Measurements from ENCODE around the gene IER5. TPM values are rescaled to one million over a fixed set of nuclear protein-coding genes. Genes with fewer than 3 reads are reported as not detected.

The IER5 gene
- total RNA-seq, 2 experiments from 2014 or later, result 39.8 to 41.3 TPM

DNA sequence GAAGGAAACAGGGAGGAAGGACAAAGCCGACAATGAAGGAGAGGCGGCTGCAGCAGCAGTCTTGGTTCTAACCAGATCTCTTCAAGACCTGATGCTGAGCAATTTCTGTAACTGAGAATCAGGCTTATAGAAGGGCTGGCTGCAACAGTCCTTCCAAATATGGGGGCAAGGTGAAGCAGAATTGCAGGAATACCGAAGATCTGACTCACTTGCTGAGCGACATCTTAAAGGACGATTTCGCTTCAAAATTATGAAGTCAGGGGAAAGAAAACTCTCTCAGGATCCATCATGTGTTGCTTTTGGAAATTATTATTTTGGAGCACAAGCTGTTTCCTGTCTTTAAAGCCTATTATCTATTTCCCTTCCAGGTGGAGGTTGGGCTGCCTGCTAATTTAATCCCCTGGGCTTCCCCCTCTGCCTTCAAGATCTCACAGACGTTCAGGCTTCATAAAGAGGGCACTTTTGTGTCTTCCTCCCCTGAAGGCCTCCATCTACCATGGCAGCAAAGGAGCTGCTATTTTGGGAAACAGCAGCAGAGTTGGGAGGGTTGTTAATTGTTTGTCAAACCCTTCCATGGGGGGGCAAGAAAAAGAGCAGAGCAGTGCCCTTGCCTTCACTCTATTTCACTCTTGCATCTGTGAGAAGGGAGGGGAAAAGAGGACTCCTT, 10.8 kb upstream of the IER5 start:
- CTCF ChIA-PET, result interaction anchor here (4.5 kb wide), 1 partner anchor 64 kb away, joined by 35 read pairs; no protein-coding TSS in a partner anchor
- intact Hi-C loops (cut with micrococcal nuclease), result no loop called here
- H3K4me1 Mint-ChIP-seq (ENCODE audit: low read depth), result peaks cover 5% of the 10 kb centered on the region
- H3K36me3 Mint-ChIP-seq (ENCODE audit: low read depth), result no peaks in the 10 kb centered on the region
- no peak overlapping the region for H3K27ac Mint-ChIP-seq
- TF ChIP-seq, protein P1, sequence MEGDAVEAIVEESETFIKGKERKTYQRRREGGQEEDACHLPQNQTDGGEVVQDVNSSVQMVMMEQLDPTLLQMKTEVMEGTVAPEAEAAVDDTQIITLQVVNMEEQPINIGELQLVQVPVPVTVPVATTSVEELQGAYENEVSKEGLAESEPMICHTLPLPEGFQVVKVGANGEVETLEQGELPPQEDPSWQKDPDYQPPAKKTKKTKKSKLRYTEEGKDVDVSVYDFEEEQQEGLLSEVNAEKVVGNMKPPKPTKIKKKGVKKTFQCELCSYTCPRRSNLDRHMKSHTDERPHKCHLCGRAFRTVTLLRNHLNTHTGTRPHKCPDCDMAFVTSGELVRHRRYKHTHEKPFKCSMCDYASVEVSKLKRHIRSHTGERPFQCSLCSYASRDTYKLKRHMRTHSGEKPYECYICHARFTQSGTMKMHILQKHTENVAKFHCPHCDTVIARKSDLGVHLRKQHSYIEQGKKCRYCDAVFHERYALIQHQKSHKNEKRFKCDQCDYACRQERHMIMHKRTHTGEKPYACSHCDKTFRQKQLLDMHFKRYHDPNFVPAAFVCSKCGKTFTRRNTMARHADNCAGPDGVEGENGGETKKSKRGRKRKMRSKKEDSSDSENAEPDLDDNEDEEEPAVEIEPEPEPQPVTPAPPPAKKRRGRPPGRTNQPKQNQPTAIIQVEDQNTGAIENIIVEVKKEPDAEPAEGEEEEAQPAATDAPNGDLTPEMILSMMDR (IDR thresholded peaks at IDR 0.05), result no peak
- DNase-seq (no peak), ATAC-seq (no peak)
- H3K4me3 Mint-ChIP-seq, result no peak overlapping the region
- no peaks in the 10 kb centered on the region for H3K9me3 Mint-ChIP-seq
- H3K27me3 Mint-ChIP-seq, result peaks cover 11% of the 10 kb centered on the region
- POLR2A ChIA-PET, result interaction anchor here (1.0 to 3.1 kb wide), 2 partner anchors 12 to 82 kb away, joined by 3 to 18 read pairs; partner anchors contain the start of gene IER5

DNA sequence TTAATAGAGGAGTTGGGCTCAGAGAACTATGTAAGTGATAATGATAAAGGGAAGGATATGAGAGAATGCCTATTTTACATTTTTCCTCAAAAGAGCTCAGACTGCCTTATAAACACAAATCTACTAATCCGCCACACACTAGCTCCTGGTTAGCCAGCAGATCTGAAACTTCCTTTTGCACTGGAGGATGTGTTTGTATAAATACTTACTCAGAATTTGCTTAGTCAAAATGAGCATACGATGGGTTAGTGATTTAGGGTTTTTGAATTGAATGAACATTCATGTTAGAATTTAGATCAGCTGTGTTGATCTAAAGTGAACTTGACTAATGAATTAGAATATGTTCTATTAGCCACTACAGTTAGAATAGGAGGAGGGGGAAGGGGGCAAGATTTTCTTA, 9.1 kb upstream of the IER5 start:
- intact Hi-C loops (cut with micrococcal nuclease), result no loop called here
- no peak for ATAC-seq
- no peak overlapping the region for H3K4me3 Mint-ChIP-seq
- ChIA-PET POLR2A (interaction anchor here (0.6 to 3.1 kb wide), 2 partner anchors 10 to 35 kb away, joined by 4 to 18 read pairs; partner anchors contain the start of gene IER5), CTCF (interaction anchor here (0.9 to 4.5 kb wide), 11 partner anchors 17 to 198 kb away, joined by 3 to 35 read pairs (median 4); no protein-coding TSS in a partner anchor)
- DNase-seq, result no peak
- no peaks in the 10 kb centered on the region for H3K36me3 Mint-ChIP-seq (ENCODE audit: low read depth)
- H3K4me1 Mint-ChIP-seq (ENCODE audit: low read depth), result peaks cover 9% of the 10 kb centered on the region
- no peaks in the 10 kb centered on the region for H3K9me3 Mint-ChIP-seq
- TF ChIP-seq, protein P1 (IDR thresholded peaks at IDR 0.05), result no peak
- peaks cover 9% of the 10 kb centered on the region for H3K27me3 Mint-ChIP-seq
- H3K27ac Mint-ChIP-seq, result no peak overlapping the region

DNA sequence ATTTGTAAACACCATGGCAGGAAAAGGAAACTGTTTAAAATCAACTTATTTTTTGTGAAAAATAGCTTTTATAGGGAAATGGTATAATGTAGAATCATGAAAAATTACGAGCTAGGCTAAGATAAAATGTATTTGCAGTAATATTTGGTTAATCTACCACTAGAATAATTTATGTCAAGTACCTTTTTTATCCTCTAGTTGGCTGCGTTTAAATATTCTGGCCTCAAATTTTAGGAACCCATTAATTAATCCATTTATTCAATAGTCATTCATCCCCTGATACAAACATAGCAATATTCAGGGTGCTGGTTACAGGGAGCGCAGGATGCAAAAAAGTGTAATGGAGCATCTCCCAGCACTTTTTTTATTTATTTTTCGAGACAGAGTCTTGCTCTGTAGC, 8.6 kb upstream of the IER5 start:
- intact Hi-C loops (cut with micrococcal nuclease), result loop anchor here (5.0 kb wide), 1 partner anchor 87 kb away; no protein-coding TSS in a partner anchor
- no peaks in the 10 kb centered on the region for H3K36me3 Mint-ChIP-seq (ENCODE audit: low read depth)
- H3K27ac Mint-ChIP-seq, result no peak overlapping the region
- peaks cover 9% of the 10 kb centered on the region for H3K27me3 Mint-ChIP-seq
- CTCF ChIA-PET, result interaction anchor here (0.7 to 4.5 kb wide), 12 partner anchors 8 to 198 kb away, joined by 3 to 35 read pairs (median 4); partner anchors contain the start of gene IER5
- DNase-seq (no peak), ATAC-seq (no peak)
- peaks cover 12% of the 10 kb centered on the region for H3K4me1 Mint-ChIP-seq (ENCODE audit: low read depth)
- TF ChIP-seq, protein P1 (IDR thresholded peaks at IDR 0.05), result no peak
- no peaks in the 10 kb centered on the region for H3K9me3 Mint-ChIP-seq
- no peak overlapping the region for H3K4me3 Mint-ChIP-seq
- POLR2A ChIA-PET, result interaction anchor here (0.6 to 3.1 kb wide), 2 partner anchors 10 to 69 kb away, joined by 3 to 18 read pairs; partner anchors contain the start of gene IER5

DNA sequence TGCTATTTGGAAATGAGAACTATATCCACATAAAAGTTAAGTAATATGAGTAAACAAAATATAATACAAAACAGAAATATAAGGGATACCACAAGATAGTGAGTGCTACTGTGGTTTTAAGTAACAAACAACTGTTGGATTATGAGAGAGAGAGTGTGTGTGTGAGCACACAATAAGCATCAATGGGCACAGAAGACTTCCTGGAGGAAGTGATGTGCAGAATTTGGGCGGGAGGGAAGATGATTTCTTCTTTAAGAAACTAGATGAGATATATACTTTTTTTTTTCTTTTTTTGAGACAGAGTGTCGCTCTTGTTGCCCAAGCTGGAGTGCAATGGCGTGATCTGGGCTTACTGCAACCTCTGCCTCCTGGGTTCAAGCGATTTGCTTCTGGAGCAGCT, 7.9 kb upstream of the IER5 start:
- no peak overlapping the region for H3K27ac Mint-ChIP-seq
- no peak overlapping the region for H3K4me3 Mint-ChIP-seq
- ATAC-seq (no peak), DNase-seq (no peak)
- peaks cover 12% of the 10 kb centered on the region for H3K4me1 Mint-ChIP-seq (ENCODE audit: low read depth)
- H3K36me3 Mint-ChIP-seq (ENCODE audit: low read depth), result no peaks in the 10 kb centered on the region
- H3K27me3 Mint-ChIP-seq, result peaks cover 9% of the 10 kb centered on the region
- POLR2A ChIA-PET, result interaction anchor here (1.0 kb wide), 1 partner anchor 18 kb away, joined by 3 read pairs; no protein-coding TSS in a partner anchor
- CTCF ChIA-PET, result interaction anchor here (1.1 to 4.5 kb wide), 6 partner anchors 18 to 199 kb away, joined by 3 to 35 read pairs (median 8); no protein-coding TSS in a partner anchor
- no peaks in the 10 kb centered on the region for H3K9me3 Mint-ChIP-seq
- TF ChIP-seq, protein P1 (IDR thresholded peaks at IDR 0.05), result no peak
- intact Hi-C loops (cut with micrococcal nuclease), result loop anchor here (5.0 kb wide), 1 partner anchor 87 kb away; no protein-coding TSS in a partner anchor

DNA sequence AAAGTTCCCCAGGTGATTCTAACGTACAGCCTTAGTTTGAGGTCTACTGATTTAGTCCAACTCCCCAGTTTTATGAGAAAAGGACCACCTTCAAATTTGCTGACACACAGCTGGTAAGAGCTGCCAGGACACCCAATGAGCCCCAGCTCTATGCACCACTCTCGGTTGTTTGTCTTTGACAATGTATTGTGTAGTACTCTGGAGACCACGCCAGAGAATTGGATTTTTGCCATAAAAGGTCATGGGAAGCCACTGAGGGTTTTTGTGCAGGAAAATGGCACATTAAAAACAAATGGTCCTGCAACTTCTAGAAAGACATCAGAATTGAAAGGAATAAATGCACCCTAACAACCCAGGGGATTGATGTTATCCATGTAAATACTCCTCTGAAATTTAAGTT, 7.1 kb upstream of the IER5 start:
- no peaks in the 10 kb centered on the region for H3K9me3 Mint-ChIP-seq
- DNase-seq, result no peak
- ChIA-PET CTCF (interaction anchor here (1.1 to 4.5 kb wide), 4 partner anchors 19 to 60 kb away, joined by 4 to 35 read pairs (median 12); no protein-coding TSS in a partner anchor), POLR2A (interaction anchor here (1.0 kb wide), 1 partner anchor 19 kb away, joined by 3 read pairs; no protein-coding TSS in a partner anchor)
- TF ChIP-seq, protein P1 (IDR thresholded peaks at IDR 0.05), result no peak
- H3K36me3 Mint-ChIP-seq (ENCODE audit: low read depth), result no peaks in the 10 kb centered on the region
- H3K4me1 Mint-ChIP-seq (ENCODE audit: low read depth), result peaks cover 12% of the 10 kb centered on the region
- ATAC-seq, result no peak
- peaks cover 9% of the 10 kb centered on the region for H3K27me3 Mint-ChIP-seq
- intact Hi-C loops (cut with micrococcal nuclease), result loop anchor here (5.0 kb wide), 1 partner anchor 86 kb away; no protein-coding TSS in a partner anchor
- H3K27ac Mint-ChIP-seq, result no peak overlapping the region
- H3K4me3 Mint-ChIP-seq, result no peak overlapping the region

Data from activated CD8-positive, alpha-beta T cell treated with anti-CD3 and anti-CD28 coated beads for 36 hours (primary cell).